NCI-H526 (cell line): ENCODE results near the gene KCNG4.
A peak's percentile ranks its signal among the peaks of the same experiment; 100 is the strongest.
"Not testable (repeated sequence)": the region's sequence is repeated elsewhere in the genome, so short reads cannot be mapped to it uniquely, and the experiment has no call there.

Experiments used
- DNase-seq, 2 experiments: peaks; one replicate each; lab custom pipeline; 2025; lab: John Stamatoyannopoulos, UW

The KCNG4 gene

DNA sequence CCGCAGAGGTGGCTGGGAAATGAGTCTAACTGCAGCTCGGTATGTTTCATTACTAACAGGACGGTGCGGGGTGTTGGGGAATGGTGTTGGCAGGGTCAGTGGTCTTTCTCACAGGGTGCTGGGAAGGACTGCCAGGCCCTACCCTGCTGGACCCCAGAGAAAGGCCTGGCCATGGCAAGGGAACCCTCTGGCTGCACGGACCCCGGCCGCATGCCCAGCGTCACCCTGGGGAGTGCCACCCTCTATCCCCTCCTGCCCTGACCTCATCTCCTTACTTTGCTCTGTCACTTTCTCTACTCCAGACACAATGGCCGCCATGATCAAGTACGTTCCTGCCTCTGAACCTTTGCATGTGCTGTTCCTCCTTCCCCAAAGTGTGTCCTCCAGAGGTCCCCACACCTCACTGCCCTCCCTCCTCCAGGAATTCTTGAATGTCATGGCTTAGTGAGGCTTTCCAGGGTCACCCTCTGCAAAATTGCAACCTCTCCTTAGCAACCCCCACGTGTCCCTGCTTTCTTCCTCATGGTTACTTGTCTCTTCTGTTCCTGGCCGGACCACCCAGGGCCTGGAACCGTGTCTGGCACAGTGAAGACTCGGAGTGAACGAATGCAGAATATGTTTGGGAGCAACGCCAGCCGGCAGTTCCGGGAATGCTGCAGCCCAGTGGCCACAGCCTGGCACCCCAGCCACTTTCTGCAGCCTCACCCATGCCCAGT lies 33.7 kb downstream of the KCNG4 start:
- DNase-seq: no peak

- not testable (repeated sequence) for DNase-seq
Measured at GRCh38 chr16:84205123-84205522, 34.7 kb downstream of the KCNG4 start.

GRCh38 chr16:84204551-84204950 lies 35.3 kb downstream of the KCNG4 start:
- DNase-seq: not testable (repeated sequence)

DNA sequence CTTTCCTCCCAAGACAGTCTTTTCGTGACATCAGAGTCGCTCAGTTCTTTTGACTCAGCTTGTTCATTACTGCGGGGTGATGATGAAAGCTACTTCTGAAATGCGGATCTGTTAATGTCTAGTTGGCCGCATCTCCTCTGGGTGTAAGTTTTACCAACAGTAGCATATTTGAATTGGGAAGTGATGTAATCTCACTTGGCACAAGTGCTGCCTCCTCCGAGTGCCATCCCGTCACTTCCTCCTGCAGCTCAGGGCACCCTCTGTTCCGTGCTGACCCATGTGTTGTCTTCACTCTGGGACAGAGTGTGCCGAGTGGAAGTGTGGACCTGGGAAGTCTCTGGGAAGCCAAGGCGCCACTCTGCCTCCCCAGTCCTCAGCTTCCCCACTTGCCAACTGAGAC lies 40.0 kb downstream of the KCNG4 start:
- no peak for DNase-seq

GRCh38 chr16:84199097-84199496 lies 40.7 kb downstream of the KCNG4 start:
- no peak for DNase-seq

DNA sequence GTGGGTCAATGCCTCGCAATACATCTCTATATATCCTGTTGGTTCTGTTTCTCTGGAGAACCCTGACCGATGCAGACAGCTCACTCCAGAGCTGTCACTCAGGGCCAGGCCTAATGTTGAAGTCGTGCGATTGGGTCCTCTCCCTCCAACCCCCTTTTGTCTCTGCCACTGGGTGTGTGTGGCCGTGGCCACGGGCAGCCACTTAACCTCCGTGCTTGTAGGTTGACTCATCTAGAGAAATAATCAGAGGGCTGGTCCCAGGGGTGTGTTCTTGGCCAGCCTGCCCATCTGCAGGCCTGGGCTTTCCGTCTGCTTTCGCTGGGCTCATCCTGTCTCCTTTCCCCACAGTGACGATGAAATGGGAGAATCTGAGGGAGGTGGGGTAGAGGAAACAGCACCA lies 41.4 kb downstream of the KCNG4 start:
- no peak for DNase-seq

DNA sequence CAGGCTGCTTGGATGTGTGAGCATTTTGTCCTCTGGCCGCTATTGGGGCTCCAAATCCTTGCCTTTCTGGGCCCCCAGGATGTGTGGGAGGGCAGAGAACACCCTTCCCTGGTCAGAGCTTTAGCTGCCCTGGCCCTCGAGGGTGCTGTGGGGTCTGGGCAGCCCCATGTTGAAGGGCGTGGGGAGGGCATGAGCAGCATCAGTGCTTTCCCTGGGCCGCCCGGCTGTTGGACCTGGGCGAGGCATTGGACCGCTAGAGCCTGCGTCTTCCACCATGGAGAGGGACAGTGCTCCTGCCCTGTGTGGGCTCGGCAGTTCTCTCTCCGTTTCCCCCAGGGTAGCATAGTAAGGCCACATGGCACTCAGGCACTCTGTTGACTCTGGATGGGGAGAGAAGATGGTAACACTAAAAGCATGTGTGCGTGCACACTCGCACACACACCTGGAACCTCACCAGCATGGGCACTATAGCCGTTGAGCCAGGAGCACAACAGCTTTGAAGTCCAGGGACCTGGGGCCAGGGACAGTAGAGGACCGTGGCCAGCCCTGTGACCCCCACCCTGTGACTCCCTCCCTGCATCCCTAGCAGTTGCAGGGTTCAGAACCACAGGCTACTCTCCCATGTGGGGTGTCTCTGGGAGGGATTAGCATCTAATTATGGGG lies 42.2 kb downstream of the KCNG4 start:
- DNase-seq: no peak

DNA sequence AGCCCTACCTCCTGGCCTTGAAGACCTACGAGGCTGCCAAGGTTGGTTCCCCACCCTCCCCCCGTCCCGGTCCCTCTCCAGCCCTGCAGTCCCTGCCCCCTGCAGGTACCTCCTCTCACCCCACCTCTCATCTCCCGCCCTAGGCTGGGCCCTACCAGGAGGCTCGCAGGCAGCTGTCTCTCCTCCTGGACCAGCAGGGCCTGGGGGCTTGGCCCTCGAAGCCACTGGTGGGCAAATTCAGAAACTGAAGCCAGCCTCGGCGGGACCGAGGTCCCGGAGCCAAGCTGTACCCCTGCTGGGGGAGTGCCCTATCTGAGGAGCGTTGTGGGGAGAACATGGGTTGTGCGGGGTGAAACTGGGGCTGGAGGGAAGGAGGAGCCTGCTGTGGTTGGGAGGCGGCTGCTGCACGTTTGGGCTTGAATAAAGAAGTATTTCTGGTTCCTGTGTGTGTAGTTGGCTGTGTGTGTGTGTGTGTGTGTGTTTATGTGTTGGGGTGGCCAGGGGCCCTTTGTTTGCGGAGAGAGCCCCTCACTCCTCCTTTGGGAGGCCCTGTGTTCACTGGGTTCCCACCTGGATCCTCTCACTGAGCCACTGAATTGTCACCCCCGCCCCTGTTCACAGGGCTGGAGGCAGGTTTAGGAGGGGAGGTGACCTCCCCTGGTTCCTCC lies 43.0 kb downstream of the KCNG4 start:
- DNase-seq: no peak

- DNase-seq: no peak
Measured at GRCh38 chr16:84196101-84196500, 43.7 kb downstream of the KCNG4 start.

DNA sequence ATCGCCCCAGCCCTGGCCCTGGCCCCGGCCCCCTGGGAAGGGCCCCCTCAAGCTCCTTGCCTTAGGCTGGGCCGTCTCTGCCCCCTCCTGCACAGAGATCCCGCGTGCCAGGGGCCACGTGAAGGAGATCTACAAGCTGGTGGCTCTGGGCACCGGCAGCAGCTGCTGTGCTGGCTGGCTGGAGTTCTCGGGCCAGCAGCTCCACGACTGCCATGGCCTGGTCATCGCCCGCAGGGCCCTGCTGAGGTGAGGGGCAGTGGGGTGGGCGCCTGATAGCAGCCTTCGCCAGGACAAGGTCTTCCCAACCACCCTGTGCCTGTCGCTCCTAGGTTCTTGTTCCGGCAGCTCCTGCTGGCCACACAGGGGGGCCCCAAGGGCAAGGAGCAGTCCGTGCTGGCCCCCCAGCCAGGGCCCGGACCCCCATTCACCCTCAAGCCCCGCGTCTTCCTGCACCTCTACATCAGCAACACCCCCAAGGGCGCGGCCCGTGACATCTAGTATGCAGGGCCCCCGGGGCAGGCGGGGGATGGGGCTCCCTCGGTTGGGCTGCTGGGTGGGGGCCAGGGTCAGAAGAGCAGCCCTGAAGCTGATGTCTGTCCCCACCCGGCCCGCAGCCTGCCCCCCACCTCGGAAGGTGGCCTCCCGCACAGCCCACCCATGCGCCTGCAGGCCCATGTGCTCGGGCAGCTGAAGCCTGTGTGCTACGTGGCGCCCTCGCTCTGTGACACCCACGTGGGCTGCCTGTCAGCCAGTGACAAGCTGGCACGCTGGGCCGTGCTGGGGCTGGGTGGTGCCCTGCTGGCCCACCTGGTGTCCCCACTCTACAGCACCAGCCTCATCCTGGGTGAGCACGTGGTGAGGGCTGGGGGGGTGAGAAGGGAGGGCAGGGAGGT lies 44.4 kb downstream of the KCNG4 start:
- no peak for DNase-seq

GRCh38 chr16:84194470-84195200 lies 45.2 kb downstream of the KCNG4 start:
- DNase-seq: peak in 1 of 2 experiments; percentile 20

GRCh38 chr16:84194018-84194417 lies 45.8 kb downstream of the KCNG4 start:
- no peak for DNase-seq

GRCh38 chr16:84193480-84193879 lies 46.3 kb downstream of the KCNG4 start:
- DNase-seq: no peak

- DNase-seq: no peak
Measured at GRCh38 chr16:84191466-84191865, 48.3 kb downstream of the KCNG4 start.

GRCh38 chr16:84190731-84191388 lies 49.0 kb downstream of the KCNG4 start, which contains the start of gene ADAD2:
ADAD2 (plus strand) TSS chr16:84191157; CDS start chr16:84191231, 74 bp downstream.
- DNase-seq: no peak

GRCh38 chr16:84186685-84187437 lies 53.0 kb downstream of the KCNG4 start, which contains the start of gene TAF1C:
TAF1C (minus strand) TSS chr16:84187057; CDS start chr16:84184988, 2,069 bp downstream.
- DNase-seq: peak; percentile 63 to 91

- no peak for DNase-seq
Measured at GRCh38 chr16:84184775-84185174, 55.0 kb downstream of the KCNG4 start.

DNA sequence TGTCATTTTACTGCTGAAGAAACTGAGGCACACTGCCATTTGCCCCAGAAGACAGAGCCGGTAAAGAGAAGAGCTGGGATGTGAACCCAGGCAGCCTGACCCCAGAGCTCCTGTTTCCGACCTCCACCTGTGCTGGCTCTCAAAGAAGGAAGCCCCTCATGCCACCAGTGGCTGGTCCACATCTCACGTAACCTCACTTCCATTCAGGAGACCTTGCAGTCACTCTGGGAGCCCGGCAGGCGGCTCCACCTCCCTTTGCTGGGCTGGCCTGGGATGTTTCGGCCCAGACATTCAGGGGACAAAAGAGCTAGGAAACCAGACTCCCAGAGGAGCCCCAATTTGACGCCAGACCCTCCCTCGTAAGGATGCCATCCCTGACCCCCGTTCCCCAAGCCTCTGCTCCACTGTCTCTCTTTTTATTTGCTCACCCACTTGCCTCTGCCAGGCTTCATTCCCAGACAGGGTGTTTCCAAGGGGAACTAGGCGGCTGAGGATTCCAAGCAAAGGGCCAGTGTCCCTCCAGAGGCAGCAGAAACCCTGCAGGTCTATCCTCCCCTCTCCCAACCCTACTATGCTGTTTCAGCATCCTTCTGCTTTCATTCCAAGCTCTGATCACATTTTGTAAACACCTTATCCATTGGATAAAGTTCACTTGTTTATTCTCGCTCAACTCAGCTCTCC lies 55.8 kb downstream of the KCNG4 start:
- DNase-seq: peak in 1 of 2 experiments; percentile 33

- DNase-seq: no peak
Measured at GRCh38 chr16:84183572-84183875, 56.3 kb downstream of the KCNG4 start.
